Pulmonary artery endothelial cell (primary cell): ENCODE measurements around the gene SLC43A1. TPM values are rescaled to one million over a fixed set of nuclear protein-coding genes. Genes with fewer than 3 reads are reported as not detected.
"Not testable (repeated sequence)": the region's sequence is repeated elsewhere in the genome, so short reads cannot be mapped to it uniquely, and the experiment has no call there.

Experiments used
- DNase-seq: peaks from one replicate; pipeline ENCODE4 v3.0.0-alpha.2; 2011; ENCODE audit warnings: low read depth, low spot score
- total RNA-seq: library from RNA; depleted of rRNA; stranded (reverse); fragments of >200 nt; gene quantifications from 2 replicates; pipeline ENCODE4 v1.2.3, GENCODE V29; 2014

SLC43A1 gene
- 14.1 and 15.6 TPM in 2 replicates for total RNA-seq

- DNase-seq: no peak
Observed at GRCh38 chr11:57515332-57516060, at the start of gene SLC43A1. Gene SLC43A1 (minus strand): TSS chr11:57515702. CDS start chr11:57514111, 1,591 bp downstream.

DNA sequence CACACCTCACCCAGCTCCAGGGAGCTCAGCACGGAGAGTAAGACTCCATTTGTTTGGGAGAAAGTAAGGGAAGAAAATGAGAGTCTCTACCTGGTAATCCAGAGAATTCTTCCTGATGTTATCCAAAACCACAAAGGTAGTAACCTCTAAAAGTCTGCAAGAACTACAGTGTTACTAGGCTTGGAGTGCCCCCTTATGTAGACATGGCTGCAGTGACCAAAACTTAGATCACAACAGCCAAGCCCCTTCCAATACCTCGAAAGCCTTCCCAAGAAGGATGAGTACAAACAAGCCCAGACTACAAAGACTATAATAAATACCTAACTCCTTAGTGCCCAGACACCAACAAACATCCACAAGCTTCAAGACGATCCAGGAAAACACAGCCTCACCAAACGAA is 47.1 kb upstream of the SLC43A1 start:
- DNase-seq: no peak

- no peak for DNase-seq
Observed at GRCh38 chr11:57560146-57560545, 44.6 kb upstream of the SLC43A1 start.

DNA sequence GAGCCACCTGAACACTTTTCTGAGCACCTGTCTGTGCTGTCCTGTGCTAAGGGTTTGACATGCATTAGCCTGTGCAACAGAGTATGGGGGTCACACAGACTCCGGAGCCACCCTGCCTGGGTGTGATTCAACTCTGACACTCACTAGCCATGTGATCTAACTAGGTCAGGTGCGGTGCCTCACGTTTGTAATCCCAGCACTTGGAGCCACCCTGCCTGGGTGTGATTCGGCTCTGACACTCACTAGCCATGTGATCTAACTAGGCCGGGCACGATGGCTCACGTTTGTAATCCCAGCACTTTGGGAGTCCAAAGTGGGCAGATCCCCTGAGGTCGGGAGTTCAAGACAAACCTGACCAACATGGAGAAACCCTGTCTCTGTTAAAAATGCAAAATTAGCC is 40.5 kb upstream of the SLC43A1 start:
- DNase-seq: no peak

DNA sequence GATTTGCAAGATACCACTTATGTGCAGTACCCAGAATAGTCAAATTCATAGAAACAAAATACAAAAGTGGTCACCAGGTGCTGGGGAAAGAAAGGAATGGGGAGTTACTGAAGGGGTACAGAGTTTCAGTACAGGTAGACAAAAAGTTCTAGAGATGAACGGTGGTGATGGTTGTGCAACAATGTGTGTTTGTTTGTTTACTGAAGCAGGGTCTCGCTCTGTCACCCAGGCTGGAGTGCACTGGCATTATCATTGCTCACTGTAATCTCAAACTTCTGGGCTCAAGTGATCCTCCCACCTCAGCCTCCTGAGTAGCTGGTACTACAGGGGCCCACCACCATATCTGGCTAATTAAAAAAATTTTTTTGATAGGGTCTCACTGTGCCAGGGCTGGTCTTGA is 39.9 kb upstream of the SLC43A1 start:
- no peak for DNase-seq

- no peak for DNase-seq
Observed at GRCh38 chr11:57552479-57552878, 37.0 kb upstream of the SLC43A1 start.

DNA sequence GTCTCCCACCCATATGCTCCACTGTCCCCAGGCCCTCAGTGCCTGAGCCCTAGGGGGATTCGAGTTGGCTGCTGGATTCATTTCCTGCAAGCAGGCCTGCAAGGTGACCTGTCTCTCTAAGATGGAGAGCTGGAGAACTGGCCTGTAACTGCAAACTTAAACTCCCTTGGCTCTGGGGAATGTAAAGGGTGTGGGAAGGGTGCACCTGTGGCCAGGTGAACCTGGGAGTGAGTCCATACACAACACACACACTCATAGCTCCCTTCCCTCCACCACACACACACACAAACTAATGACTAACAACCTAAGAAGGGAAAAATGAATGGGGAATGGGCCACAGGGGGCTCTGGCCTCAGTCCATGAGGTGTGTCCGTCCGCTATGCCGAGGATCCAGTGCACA is 36.4 kb upstream of the SLC43A1 start:
- DNase-seq: no peak

DNA sequence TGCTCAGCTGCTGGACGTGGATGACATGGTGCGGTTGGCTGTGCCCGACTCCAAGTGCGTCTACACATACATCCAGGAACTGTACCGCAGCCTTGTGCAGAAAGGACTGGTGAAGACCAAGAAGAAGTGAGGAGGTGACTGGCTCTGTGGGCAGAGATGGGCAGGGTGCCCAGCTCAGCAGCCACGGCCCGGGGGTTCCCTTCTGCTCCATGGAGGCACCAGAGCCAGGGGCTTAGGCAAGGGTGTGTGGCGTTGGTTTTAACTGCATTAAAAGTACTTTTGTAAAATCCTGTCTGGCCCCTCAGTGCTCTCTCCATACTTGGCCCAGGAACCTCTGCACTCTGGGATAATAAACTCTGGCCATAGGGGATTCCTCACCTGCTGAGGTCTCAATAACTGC is 34.5 kb upstream of the SLC43A1 start:
- no peak for DNase-seq

DNA sequence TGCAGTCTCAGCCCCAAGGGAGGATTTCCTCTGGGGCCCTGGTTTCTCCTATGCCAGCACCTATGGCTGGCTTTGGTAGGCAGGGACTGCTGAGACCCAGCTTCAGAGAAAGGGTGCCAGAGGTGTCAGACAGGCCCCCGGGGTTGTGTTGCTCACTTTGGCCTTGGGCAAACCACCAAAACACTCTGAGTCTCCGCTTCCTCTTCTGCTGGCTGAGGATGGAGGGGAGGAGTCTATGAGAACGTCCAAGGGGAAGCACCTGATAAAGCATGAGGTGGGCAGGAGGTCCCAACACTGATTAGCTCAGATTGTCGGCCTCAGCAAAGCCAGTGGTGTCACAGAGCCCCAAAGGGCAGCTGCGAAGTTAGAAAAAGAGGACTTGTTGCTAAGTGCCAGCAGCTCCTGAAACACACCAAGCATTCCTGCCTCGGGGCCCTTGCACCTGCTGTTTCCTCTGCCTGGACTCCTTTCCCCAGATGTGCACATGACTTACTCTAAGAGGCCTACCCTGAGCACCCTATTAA is 32.4 kb upstream of the SLC43A1 start:
- no peak for DNase-seq

GRCh38 chr11:57546869-57547475 is 31.5 kb upstream of the SLC43A1 start:
- DNase-seq: no peak

GRCh38 chr11:57546451-57546850 is 30.9 kb upstream of the SLC43A1 start:
- no peak for DNase-seq

DNA sequence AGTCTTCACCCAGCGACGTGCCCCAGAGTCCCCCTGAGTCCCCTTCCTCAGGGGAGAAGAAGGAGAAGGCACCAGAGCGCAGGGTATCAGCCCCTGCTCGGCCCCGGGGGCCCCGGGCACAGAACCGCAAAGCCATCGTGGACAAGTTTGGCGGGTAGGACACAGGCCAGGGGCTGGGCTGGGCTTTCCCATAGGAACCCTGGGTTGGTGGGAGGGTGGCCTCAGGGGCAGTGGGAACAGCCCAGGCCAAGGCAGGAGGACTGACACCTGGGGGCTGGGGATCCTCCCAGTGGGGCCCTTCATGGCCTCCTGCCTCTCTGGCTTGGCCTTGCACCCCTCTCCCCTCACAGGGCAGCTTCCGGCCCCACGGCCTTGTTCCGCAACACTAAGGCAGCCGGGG is 30.4 kb upstream of the SLC43A1 start:
- no peak for DNase-seq

- DNase-seq: no peak
Observed at GRCh38 chr11:57544566-57544965, 29.1 kb upstream of the SLC43A1 start.

DNA sequence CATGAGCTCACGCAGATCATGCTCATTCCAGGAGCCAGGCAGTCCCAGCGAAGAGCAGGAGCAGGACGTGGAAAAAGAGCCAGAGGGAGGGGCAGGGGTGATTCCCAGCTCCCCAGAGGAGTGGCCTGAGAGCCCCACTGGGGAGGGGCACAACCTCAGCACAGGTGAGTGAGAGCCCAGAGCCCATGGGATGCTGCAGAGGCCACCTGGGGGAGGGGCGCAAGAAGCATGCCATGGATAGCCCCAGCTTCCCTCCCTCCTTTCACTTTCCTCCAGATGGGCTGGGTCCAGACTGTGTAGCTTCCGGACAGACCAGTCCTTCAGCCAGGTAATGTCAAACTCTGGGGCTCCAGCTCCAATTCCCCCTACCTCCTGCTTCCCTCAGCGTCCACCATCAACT is 28.1 kb upstream of the SLC43A1 start:
- DNase-seq: no peak

DNA sequence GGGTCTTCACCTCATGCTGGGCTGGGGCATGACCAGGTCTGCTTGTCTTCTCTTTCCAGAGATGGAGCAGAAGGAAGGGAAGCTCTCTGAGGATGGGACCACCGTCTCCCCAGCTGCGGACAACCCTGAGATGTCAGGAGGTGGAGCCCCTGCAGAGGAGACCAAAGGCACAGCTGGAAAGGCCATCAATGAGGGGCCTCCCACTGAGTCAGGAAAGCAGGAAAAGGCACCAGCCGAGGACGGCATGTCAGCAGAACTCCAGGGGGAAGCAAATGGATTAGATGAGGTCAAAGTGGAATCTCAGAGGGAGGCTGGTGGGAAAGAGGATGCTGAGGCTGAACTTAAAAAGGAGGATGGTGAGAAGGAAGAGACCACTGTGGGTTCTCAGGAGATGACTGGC is 27.1 kb upstream of the SLC43A1 start:
- no peak for DNase-seq

DNA sequence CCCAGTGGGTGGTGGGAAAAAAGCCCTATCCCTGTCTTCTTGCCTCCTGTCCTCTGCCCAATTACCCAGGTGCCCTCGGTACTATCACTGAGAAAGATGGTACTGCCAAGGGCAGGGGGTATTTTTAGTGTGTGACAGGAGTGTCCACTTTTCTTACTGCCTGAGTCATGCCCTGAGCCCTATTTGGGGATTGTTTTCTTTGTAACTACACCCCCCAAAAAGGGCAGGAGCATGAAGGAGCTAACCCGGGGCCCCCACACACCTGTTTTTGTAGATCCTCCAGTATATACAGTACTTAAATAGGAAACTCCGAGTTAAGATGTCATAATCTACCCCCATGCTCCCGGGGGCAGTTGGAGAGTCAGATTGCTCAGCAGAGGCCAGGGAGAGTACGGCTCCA is 25.7 kb upstream of the SLC43A1 start:
- DNase-seq: no peak

DNA sequence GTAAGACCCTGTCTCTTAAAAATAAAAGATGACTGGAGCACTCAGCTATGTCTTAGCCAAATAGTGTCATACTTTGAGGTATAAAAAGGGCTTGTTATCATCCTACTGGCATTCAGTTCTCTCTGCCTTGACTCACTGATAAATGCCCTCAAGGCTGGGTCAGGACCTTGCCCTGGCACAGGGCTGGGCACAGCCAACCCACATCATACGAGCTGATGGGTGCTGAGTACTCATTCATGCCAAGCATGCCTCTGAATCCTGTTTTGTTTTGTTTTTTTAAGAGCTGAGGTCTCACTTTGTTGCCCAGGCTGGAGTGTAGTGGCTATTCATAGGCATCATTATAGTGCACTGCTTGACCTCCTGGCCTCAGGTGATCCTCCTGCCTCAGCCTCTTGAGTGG is 23.8 kb upstream of the SLC43A1 start:
- no peak for DNase-seq

GRCh38 chr11:57536947-57537619 is 21.6 kb upstream of the SLC43A1 start, which contains the start of gene SMTNL1:
Gene SMTNL1 (plus strand): TSS chr11:57537595. CDS start chr11:57542643, 5,048 bp downstream.
- DNase-seq: no peak

DNA sequence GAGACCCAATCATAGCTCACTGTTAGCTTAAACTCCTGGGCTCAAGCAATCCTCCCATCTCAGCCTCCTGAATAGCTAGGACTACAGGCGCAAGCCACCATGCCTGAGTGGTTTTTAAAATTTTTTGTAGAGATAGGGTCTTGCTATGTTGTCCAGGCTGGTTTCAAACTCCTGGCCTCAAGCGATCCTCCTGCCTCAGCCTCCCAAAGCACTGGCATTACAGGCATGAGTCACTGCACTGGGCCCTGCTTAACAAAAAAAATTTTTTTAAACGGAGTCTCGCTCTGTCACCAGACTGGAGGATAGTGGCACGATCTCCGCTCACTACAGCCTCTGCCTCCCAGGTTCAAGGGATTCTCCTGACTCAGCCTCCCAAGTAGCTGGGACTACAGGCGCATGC is 18.9 kb upstream of the SLC43A1 start:
- DNase-seq: not testable (repeated sequence)

DNA sequence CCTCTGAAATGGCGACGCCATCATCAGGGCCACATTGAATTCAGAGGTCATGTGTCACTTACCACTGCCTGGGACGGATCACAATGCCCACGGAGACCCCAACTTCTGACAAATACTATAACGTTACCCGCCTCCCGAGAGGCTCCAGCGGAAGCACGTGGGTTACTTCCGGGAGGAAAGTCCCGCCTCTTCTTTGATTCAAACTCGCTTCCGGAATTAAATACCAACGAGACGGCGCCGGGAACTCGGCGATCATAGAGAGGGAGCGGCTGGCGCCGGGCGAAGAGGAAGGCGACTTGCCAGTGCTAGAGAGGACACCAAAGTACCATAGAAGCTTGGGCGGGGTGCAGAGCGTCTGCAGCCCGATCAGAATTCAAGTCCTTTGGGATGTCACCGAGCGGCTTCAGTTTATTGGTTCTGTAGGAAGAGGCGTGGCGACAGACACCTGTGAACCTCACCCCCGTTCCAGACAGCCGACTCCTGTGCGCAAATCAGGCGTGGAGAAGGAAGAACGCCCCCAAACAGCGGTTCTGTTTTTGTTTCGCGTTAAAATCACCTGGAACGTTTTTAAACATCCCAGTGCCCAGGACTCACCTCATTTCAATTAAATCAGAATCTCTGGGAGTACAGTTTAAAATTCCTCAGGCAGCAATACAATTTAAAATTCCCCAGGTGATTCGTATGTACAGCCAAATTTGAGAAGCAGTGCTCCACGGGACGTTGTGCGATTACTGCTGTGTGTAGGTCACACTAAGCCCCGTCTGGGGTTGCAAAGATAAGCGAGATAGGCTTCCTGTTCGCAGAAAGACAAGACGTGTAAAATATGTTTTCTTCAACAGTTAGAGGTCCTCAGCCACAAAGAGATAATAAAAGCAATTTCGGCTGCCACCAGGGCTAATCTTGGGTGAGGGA is 15.3 kb upstream of the SLC43A1 start, which contains the start of gene TIMM10:
TIMM10 (minus strand) TSS at position 159 of the 912 bp plus-strand sequence. CDS start 565 bp downstream, outside the sequence.
- peak; percentile 84 for DNase-seq

GRCh38 chr11:57530215-57530595 is 14.7 kb upstream of the SLC43A1 start:
- no peak for DNase-seq
